ENCODE data around the gene ABI3BP.

DNA sequence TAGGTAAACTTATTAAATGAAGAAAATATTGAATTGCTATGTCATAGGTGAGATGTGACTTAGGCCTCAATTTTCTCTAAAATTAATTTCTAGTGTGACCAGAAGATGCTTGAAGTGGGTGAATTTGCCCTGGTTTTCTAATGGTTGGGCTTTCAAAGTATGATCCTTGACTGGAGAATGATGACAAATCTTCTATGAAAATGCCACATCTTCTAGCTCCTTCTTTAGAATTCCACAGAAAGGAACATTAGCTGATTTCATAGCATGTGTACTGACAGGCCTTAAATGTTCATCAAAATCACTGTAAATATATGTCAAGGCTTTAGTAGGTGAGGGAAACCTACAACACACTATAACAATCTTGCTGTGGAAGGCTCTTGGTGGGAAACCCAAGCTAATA, 8.9 kb downstream of the ABI3BP start:
- TF ChIP-seq, protein P1, sequence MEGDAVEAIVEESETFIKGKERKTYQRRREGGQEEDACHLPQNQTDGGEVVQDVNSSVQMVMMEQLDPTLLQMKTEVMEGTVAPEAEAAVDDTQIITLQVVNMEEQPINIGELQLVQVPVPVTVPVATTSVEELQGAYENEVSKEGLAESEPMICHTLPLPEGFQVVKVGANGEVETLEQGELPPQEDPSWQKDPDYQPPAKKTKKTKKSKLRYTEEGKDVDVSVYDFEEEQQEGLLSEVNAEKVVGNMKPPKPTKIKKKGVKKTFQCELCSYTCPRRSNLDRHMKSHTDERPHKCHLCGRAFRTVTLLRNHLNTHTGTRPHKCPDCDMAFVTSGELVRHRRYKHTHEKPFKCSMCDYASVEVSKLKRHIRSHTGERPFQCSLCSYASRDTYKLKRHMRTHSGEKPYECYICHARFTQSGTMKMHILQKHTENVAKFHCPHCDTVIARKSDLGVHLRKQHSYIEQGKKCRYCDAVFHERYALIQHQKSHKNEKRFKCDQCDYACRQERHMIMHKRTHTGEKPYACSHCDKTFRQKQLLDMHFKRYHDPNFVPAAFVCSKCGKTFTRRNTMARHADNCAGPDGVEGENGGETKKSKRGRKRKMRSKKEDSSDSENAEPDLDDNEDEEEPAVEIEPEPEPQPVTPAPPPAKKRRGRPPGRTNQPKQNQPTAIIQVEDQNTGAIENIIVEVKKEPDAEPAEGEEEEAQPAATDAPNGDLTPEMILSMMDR (IDR thresholded peaks at IDR 0.05): no peak
- no peak for TF ChIP-seq POLR2A (IDR thresholded peaks at IDR 0.05)

Data from Peyer's patch (tissue), 4 donors.